Erythroblast (primary cell): ENCODE measurements around the gene TCF4.

ENCODE experiments used
- GATA1 ChIP-seq: IDR thresholded peaks from 2 replicates; pipeline ENCODE4 v1.6.1; 2011; ENCODE audit warnings: low read depth, mild to moderate bottlenecking, control low read depth, low read length, moderate library complexity
- POLR2A ChIP-seq: IDR thresholded peaks from 2 replicates; pipeline ENCODE4 v1.6.1; 2011; ENCODE audit warnings: mild to moderate bottlenecking, low read length

DNA sequence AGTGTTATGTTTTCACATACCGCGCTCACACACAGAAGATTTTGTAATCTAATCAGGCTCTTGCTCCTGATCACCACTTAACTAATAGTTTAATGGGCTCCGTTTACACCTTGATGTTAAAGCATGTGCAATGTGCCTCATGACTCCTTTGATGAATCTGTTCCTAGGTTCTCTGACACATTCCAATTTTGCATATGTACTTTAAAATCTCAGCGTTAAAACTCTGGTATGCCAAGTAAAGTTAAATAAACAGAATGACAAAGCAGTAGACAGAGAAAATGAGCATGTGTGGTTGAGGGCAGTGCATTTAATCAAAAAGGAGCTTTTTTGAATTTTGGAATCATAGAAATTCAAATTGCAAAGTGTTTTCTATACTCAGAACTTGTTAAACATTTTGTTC is 96.4 kb downstream of the TCF4 start:
- TF ChIP-seq POLR2A, result no peak
- no peak for TF ChIP-seq GATA1
